GM18507 (cell line): ENCODE measurements around the gene ATP8B4.

ENCODE experiments used
- DNase-seq: peaks from one replicate; pipeline ENCODE4 v3.0.0; 2011; ENCODE audit warnings: low read depth; ENCODE audit not compliant: insufficient read length; ENCODE audit errors: extremely low spot score
- FAIRE-seq: peaks from 2 replicates; lab custom pipeline; 2011; peaks lifted over from hg19 to GRCh38; lab: Jason Lieb, UNC

The ATP8B4 gene

DNA sequence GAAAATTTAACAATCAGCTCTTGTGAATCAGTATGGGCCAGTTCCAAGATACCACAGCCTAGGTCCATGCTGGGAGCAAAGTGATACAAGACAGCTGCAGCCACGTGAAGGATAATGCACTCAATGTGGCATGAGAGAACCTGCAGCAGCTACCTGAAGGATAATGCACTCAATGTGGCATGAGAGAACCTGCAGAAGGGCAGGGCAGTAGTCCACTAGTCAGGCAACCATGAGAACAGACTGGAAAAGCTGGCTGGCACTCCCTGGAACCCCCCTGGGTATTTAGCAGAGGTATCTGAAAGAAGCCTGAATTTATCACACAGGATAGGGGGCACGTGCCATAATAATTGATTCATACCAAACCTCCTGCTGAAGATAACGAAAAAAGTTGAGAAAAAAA is 237.6 kb downstream of the ATP8B4 start:
- DNase-seq (no peak), FAIRE-seq (no peak)

DNA sequence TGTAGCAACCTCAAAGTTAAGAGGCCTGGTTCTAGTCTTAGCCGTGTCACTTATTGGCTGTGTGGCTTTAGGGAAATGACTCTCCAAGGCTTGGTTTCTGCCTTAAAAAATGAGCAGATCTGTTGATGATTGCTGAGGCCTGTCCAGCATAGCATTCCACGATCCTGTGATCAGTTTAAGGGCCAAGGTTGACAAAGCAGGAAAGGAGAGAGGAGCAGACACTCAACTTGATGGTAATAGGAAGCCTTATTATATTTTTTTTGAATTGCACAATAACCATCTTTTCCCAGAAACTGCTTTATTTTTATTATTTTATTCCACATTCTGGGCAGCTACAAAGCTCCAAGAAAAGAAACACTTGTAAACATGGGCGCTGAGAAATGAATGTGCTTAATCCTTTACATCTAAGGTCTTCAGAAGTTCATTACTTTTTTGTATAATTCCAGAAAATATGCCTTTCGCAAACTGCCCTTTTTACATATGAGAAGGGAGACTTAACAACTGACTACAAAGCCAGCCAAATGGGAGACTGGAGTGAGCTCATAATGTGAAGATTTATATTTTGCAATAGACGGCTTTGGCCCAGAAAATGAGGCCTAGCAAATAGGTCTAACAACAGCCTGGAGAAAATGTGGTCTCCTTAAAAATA is 241.0 kb downstream of the ATP8B4 start:
- FAIRE-seq (no peak), DNase-seq (no peak)

DNA sequence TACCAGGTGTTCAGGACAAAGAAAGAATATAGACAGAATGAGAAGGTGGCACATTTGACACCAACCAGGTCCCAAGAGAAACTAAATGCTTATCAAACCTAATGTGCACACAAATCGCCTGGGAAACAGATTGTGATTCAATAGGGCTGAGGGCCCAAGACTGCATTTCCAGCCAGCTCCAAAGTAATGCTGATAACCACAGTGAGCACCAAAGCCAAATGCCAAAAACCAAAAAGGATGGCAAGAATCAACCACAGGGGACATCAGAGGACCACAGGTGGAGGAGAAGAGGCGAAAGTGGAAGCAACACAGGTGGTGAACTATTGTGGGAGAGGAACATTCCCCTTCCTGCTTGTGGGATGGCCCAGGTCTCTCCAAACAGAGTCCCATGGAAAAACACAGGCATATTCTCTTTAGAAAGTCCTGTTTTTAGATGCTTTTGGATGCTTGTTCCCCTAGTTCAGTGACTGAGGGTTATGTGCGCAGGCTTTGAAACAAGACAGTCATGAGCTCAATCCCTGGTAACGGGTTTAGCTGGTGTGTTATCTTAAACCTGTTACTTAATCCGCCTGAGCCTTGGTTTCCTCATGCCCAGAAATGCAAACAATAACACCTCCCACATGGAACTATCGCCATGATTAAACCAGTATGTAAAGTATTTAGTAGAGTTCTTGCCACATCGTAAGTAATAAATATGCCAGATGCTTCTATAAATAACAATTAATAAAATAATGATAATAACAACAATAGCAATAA is 241.7 kb downstream of the ATP8B4 start:
- no peak for FAIRE-seq

DNA sequence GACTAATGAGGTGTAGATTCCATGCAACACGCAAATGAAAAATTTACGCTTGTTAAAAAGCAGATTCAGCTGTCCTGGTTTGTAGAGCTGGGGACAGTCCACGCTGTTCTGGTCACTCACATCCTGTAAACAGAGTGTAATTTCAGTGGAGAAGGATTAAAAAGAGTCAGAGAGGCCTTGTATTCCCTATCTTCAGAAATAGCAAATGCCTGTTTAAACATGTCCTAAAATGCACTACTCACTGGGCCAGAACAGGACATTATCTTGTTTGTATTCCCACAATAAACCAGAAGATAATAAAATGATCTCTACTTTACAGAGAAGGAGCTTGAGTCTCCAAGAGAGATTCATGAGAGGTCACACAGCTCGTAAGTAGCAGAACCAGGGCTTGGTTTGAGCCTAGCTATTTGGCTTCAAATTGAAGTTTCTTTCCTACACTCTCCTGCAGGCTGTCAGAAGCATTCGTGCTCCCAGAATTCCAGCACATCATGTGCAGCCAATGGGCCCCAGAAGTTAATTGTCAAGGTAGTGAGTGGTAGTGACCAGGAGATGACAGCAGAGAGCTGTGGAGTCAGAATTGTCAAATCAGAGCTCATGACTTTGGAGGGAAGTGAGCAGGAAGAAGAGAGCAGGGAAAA is 242.5 kb downstream of the ATP8B4 start:
- FAIRE-seq, result no peak

More for the DNA sequence above, 241.7 kb downstream of the ATP8B4 start:
- no peak for DNase-seq

DNA sequence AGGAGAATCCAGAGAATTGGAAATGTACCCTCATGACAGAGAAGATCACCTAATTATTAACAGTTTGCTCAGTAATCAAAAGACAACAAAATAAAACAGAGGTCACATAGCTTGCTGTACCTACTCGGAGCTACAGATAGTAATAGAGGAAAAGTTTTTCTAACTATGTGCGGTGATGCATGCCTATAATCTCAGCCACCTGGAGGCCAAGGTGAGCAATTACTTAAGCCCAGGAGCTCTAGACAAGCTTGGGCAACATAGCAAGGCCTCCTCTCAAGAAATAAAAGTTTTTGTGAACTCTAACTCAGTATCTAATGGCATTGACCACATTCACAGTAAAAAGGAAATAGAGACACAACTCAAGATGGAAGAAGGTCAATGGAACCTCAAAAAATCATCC is 243.6 kb downstream of the ATP8B4 start:
- DNase-seq (no peak), FAIRE-seq (no peak)

More for the DNA sequence above, 242.5 kb downstream of the ATP8B4 start:
- no peak for DNase-seq

DNA sequence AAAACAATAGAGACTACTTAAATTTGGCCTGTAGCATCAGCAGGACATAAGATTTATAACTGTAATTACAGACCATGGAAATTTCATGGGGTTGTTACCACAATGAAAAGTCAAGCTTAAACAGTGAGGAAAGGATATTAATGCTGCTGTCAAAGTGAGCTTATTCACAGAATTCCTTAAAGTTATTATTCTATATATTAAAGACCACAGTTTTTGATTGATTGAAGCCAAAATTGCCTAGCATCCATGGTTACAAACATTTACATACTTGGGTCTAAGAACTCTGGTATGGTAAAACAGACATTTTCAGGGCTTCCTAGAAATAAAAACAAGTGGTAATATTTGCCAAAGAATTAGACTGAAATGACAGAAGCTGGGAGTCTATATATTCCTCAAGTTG is 248.6 kb downstream of the ATP8B4 start:
- no peak for DNase-seq
- FAIRE-seq, result no peak

DNA sequence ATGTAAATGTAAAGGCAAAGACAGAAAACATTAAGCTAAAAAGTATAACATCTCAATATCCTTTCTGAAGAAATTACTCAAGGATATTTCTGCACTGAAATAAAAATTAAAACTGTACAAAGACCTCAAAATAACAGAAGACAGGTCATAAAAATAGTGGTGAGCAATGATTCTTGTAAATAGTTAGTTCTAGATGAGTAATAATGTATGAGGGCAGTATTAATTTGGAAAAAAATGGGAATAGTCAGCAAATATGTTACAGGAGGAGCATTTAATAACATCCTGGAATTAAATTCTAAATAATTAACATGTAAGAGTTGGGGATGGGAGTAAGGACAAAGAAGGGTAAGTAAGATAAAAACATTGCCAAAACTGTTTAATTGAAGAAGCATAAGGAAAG is 250.7 kb downstream of the ATP8B4 start:
- FAIRE-seq, result no peak
- DNase-seq, result no peak

DNA sequence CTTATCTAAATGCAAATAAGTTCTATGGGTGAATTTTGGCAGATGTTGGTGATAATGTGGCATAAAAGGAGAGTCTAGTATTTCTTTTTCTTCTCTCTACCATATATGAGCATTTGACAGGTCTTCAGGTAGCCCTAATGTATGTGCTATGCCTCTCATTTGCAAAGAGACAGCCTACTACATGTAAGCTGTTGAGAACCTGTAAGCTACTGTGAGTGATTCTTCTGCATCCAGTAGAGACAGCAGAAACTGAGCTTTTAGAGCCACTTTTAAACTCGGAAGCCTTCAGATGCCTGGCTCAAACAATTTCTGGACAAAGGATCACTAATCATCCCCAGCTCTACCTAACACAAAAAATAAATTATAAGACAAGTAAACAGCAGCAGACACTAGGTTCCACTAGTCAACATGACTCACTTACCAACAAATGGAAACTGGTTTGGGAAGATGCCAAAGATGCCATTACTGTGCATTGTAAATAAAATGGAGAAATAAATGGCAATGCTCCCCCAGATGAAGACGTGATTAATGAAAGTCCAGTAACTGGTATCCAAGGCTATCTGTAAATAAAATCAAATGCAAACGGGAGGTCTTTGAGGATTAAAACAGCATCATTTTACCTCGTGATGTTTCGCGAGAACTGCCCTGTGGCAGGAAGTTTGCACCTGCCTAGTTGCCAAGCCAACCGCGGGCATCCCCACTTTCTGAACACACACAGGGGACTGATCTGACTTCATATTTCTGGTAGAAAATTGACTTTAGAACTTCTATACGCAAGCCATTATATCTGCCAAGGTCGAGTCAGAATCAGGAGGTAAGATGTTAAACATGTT is 252.9 kb downstream of the ATP8B4 start:
- no peak for DNase-seq
- FAIRE-seq, result no peak

DNA sequence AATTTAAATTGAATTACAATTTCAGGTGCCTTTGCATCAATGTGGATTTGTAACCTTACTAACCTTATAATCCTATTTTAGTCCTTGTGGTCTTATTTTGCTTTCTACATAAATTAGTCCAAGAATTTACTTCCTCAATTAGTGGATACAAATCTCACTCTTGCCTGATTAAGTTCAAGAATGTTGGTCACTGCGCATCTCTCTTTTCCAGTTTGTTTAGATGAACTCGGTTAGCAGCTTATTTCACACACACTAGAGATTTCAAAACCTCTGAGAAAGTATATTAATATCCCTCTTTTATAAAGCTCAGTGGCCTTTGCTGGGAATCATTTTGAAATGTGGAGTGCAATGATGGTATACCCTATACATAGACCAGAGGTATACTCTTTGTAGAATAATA is 254.8 kb downstream of the ATP8B4 start:
- FAIRE-seq (no peak), DNase-seq (no peak)

DNA sequence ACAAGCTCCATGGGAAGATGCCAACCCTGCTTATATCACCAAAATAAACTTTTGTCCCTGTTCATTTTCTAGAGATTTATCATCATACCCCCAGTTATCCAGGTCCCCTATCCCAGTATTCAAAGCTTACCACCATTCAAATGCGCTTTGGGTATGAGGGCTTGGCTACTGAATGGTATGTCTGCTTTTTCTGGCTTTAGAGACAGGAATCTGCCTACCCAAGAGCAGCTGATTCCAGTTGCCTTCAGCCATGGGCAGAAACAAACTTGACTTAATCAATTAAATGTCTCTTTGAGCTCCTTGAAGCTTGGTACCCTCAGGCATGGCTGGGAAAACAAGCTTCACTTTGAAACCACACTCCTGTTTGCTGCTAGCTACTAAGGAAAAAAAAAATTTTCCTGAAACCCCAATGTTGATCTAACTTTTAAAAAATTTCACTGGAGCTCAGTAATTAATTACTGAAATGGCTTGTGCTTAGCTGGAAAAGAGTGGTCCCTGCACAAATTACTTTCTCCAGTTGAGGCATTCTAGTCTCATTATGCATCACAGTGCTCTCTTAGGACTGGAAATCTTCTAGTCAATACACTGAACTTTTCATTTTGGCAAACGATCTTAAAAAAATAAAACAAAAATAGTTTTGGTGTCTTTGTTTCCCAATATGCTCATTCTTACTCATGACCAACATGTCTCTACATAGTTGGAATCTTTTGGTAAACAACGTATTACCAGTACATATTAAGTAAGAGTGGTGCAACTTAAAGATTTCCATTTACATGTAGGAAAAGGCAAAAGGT is 255.4 kb downstream of the ATP8B4 start:
- DNase-seq (no peak), FAIRE-seq (no peak)

DNA sequence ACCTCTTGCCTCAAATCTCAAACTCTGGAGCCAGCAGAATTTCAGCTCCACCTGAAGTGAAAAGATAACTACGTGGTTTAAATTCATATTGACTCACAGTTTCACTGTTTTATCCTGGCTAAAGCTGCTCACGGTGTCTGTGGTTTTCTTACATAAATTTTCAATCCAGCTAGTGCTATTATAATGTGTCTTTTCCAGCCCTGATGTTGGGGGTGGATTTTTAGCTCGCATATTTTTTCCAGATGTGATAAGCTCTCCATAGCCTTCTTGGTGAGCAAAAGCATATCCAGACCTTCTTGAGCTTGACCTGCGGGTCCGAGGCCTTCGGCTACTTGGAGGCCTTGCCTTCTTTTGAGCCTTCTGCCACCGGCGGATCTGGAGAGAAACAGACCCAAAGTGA is 258.9 kb downstream of the ATP8B4 start:
- FAIRE-seq, result no peak
- no peak for DNase-seq

DNA sequence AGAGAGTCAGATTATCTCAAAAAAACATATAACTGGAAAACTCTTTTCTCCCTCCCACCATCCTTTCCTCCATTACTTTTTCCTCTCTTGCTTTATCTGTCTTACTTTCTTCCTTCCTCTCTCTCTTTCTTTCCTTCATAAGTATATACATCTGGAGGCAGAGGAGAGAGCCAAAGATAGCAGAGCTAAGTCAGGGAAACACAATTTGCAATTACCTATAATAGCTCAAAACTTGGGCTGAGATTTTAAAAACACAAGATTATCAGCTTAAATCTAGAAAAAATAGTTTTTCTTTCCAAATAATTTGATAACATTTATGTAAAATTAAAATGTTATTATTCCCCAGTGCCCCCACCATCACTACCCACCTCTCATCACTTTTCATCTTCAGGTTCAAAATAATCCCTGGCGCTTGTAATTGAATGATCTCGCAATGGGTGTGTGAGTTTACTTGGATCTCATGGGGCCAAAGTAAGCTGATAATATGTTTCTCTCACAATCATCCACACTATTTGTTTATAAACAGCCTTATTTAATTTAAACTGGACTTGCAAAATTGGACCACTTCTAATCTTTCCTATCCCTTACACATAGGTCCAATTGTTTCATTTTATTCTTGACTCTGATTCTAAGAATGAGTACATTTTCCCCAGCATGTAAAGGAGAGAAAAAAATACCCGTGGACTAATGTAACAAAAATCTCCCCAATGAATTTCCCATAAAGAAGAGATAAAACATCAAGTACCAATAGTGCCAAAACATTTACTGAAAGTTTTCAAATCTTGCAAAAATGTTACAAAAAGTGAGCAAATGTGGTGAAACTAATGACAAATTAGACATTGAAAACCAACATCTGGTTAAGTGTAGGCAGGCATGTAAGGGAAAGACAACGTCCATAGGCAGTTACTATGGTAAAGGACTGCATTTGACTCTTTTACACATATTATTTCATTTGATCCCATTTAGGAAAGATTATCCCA is 261.2 kb downstream of the ATP8B4 start:
- FAIRE-seq, result no peak
- no peak for DNase-seq

DNA sequence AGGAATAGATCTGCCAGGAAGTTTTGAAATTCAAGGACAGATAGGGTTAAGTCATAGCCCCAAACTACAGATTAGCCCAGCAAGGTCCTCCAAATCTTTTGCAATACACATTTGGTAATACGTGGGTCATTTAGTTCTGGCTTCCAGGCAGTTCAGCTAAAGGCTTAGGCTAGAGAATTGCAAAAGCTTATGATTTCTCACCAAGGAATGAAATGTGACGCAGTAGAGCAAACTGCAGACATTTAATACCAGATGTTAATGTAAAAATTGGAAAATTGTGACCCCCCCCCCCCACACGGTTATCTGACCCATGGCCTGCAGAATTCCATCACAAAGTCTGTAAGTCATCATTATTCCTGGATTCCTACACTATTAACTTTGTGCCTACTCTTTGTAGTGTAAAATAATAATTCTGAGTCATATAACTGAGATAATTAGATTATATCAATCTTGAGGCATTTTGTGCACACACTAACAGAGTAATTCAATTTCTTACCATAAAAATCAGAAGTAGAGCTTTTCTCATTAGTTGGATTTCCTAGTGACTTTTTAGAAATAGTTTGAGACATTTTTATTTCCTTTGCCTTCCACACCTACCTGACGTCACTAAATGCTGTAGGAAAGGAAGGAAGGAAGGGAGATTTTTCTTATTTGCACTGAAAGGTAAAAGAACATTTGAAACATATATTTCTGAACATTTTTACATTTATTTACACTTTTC is 263.0 kb downstream of the ATP8B4 start:
- FAIRE-seq (no peak), DNase-seq (no peak)

DNA sequence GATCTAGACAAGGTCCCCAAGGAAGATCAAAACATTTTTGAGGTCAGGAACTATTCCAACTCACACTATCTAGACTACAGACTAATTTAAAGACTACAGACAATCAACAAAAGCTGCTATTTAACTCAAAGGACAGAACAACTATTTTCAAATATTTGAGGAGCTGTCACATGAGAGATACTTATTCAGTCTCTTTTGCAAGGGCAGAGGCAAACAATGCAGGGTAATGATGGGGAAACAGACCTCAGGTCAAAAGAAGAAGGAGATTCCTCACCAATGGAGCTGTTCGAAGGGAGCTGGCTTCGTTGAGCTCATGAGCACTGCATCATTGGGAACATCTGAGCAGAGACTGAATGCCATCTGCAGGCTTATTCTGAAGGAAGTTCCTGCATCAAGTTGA is 266.3 kb downstream of the ATP8B4 start:
- DNase-seq (no peak), FAIRE-seq (no peak)

DNA sequence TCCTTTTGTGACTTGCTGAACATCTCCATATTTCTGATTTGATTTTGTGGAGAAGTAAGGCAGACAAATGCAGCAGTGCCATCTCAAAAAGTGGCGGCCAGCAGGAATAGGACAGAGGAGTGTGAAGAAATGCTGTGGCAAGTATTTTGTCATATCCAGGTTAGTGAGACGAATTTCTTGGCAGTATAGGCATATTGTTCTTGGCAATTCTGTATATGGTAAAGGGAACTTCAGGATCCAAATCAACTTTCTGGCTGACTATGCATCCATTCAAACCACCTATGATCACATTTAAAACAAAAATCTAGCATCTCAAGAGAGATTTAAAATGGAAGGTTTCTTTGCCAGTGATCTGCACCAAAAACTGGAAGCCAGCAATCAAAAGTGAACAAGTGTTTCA is 270.2 kb downstream of the ATP8B4 start:
- no peak for FAIRE-seq
- no peak for DNase-seq

DNA sequence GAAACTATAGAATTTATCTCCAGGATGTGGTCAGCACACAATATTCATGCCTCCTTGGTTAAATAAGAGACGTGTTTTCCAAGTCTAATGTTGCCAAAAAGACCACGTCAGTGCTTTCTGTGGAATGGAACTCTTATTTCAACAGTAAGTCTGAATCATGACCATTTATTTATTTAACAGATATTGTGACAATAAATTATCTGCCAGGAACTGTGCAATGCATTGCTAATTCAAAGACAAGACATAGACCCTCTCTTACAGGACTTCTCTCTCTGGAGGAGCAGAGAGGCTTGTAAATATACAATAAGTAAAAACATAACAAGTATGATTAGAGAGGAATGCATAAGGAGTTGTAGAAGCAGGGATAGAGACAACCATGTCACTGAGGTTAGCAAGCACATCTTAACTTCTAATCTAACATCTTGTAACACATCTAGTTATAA is 270.7 kb downstream of the ATP8B4 start:
- FAIRE-seq (no peak), DNase-seq (no peak)

DNA sequence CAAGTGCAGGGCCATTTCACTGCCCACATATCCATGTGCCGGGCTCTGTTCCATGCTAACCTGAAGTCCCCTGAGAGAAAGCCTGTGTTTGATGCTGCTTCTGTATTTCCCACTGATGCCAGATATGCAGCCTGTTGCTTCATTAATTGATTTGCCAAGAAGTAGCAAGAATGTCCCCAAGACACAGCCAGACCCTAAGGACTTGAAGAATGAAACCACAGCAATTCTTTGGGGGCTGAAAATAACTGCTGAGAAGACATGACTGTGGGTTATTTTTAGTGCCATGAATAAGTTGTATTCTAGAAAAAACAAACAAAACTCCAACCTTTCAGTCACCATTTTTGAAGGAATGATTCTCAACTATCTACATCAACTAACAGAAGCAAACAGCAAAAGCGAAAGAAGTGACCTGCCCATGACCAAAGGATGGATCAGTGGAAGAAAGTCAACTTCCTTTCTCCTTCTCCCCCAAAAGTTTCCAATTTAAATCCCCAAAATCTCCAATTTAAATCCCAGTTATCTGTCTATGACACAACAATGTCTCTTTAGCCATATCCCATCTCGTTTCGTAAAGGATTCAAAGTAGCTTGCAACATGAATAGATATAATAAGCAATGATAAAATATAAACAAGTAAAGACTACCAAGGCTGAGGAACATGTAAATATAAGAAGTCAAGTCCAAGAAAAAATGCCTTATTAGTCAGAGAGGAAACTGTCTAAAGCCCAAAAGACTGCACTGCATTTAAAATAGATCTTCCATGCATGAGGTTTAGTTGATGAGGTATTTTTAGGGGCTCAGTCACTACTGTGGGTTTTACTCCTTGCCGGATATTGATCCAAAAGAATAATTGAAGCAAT is 271.4 kb downstream of the ATP8B4 start:
- DNase-seq (no peak), FAIRE-seq (no peak)
